Endothelial cell (in vitro differentiated cells): ENCODE measurements around the gene TRIM2. TPM values are rescaled to one million over a fixed set of nuclear protein-coding genes. Genes with fewer than 3 reads are reported as not detected.

Experiments used
- DNase-seq: peaks from one replicate; pipeline ENCODE4 v3.0.0; 2021; ENCODE audit warnings: low spot score
- H3K27ac Mint-ChIP-seq: one replicate; pipeline ENCODE4 v1.8.0; 2021; ENCODE audit warnings: mixed read lengths, inconsistent platforms; ENCODE audit not compliant: unreplicated experiment
- H3K27me3 Mint-ChIP-seq: one replicate; pipeline ENCODE4 v1.8.0; 2021; ENCODE audit warnings: mild to moderate bottlenecking, moderate library complexity, mixed read lengths, inconsistent platforms; ENCODE audit not compliant: unreplicated experiment
- H3K36me3 Mint-ChIP-seq: one replicate; pipeline ENCODE4 v1.8.0; 2021; ENCODE audit warnings: mild to moderate bottlenecking, low read depth, mixed read lengths, inconsistent platforms; ENCODE audit not compliant: unreplicated experiment
- H3K4me1 Mint-ChIP-seq: one replicate; pipeline ENCODE4 v1.8.0; 2021; ENCODE audit warnings: mild to moderate bottlenecking, mixed read lengths, inconsistent platforms; ENCODE audit not compliant: unreplicated experiment
- H3K4me3 Mint-ChIP-seq: one replicate; pipeline ENCODE4 v1.8.0; 2021; ENCODE audit warnings: mild to moderate bottlenecking, mixed read lengths, inconsistent platforms; ENCODE audit not compliant: unreplicated experiment
- H3K9me3 Mint-ChIP-seq: one replicate; pipeline ENCODE4 v1.8.0; 2021; ENCODE audit warnings: mixed read lengths, inconsistent platforms; ENCODE audit not compliant: unreplicated experiment
- CTCF ChIP-seq: fragments of 200-600 bp; sonication (generic); IDR thresholded peaks from one replicate; pipeline ENCODE4 v1.5.0; 2021; ENCODE audit warnings: antibody characterized with exemption; ENCODE audit not compliant: unreplicated experiment
- total RNA-seq: library from RNA; stranded (reverse); fragmentation: NEBNext Ultra II Directional; extraction: Animal tissue kit (Norgen Biotek cat#: 25700); gene quantifications from one replicate; pipeline ENCODE4 v1.2.1, GENCODE V29; 2021; ENCODE audit not compliant: unreplicated experiment

TRIM2 gene
- total RNA-seq, 1 donor from 2014 or later: 15.4 TPM

GRCh38 chr4:153179100-153179499 lies 25.1 kb upstream of the TRIM2 start:
- Mint-ChIP-seq H3K27ac (no peak overlapping the region), H3K27me3 (peaks cover 2% of the 10 kb centered on the region), H3K4me1 (peaks cover 7% of the 10 kb centered on the region), H3K9me3 (no peaks in the 10 kb centered on the region), H3K4me3 (no peak overlapping the region), H3K36me3 (no peaks in the 10 kb centered on the region)
- no peak for DNase-seq
- TF ChIP-seq CTCF: no peak

DNA sequence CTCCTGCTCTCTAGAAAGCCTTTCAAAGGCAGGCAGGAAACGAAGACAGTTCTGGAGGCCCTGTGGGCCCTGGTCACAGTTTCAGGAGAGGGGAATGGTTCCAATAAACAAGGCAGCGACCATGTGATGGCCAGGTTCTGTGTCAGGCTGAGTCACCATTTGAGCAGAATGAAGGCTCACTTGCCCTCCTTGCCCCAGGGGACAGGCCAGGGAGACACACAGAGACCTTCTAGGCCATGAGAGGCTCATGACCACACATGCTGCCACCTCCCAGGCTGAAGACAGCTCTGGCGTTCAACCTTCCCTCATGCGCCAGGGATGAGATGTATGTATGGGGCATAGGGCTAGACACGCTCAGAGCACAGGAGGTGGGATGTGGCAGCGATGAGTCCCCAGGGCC lies 22.9 kb upstream of the TRIM2 start:
- Mint-ChIP-seq H3K9me3 (no peaks in the 10 kb centered on the region), H3K27ac (no peak overlapping the region)
- DNase-seq: no peak

GRCh38 chr4:153181700-153182099 lies 22.5 kb upstream of the TRIM2 start:
- TF ChIP-seq CTCF: no peak
- Mint-ChIP-seq H3K9me3 (no peaks in the 10 kb centered on the region), H3K27ac (no peak overlapping the region), H3K4me1 (peaks cover 4% of the 10 kb centered on the region), H3K27me3 (peaks cover 5% of the 10 kb centered on the region), H3K4me3 (no peak overlapping the region), H3K36me3 (no peaks in the 10 kb centered on the region)
- no peak for DNase-seq

More for the DNA sequence above, 22.9 kb upstream of the TRIM2 start:
- H3K4me1 Mint-ChIP-seq: peaks cover 4% of the 10 kb centered on the region
- H3K4me3 Mint-ChIP-seq: no peak overlapping the region
- H3K36me3 Mint-ChIP-seq: no peaks in the 10 kb centered on the region
- H3K27me3 Mint-ChIP-seq: peaks cover 5% of the 10 kb centered on the region
- no peak for TF ChIP-seq CTCF

DNA sequence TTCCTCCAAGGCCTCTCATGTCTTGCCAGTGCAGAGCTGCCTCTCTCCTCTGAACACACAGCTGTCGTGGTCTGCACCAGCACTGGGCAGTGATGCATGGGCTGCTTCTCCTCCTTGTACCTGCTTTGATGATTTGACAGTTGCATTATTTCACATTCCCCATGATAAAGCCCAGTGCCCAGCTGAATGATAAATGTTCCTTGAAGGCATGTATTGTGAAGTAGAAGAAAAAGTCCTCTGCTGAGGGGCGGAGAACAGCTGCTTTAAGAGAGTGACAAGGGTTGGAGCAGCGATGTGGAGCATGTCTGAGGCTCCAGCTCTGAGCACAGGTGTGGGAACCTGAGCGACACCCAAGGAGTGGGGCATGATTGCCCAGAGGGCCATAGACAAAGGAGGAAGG lies 21.1 kb upstream of the TRIM2 start:
- Mint-ChIP-seq H3K4me3 (no peak overlapping the region), H3K4me1 (no peaks in the 10 kb centered on the region), H3K27ac (no peak overlapping the region), H3K36me3 (no peaks in the 10 kb centered on the region), H3K27me3 (peaks cover 3% of the 10 kb centered on the region), H3K9me3 (no peaks in the 10 kb centered on the region)
- TF ChIP-seq CTCF: no peak
- DNase-seq: no peak

- TF ChIP-seq CTCF: no peak
- H3K27me3 Mint-ChIP-seq: peaks cover 3% of the 10 kb centered on the region
- no peaks in the 10 kb centered on the region for H3K9me3 Mint-ChIP-seq
- no peak for DNase-seq
- H3K4me1 Mint-ChIP-seq: peaks cover 12% of the 10 kb centered on the region
- H3K4me3 Mint-ChIP-seq: no peak overlapping the region
- H3K36me3 Mint-ChIP-seq: no peaks in the 10 kb centered on the region
- H3K27ac Mint-ChIP-seq: no peak overlapping the region
Measured at GRCh38 chr4:153185331-153185852, 18.9 kb upstream of the TRIM2 start.
